ENCODE measurements around the gene HBQ1. TPM values are rescaled to one million over a fixed set of nuclear protein-coding genes. Genes with fewer than 3 reads are reported as not detected.

HBQ1 gene
- total and polyA plus RNA-seq, 7 donors = 0.19 TPM; not detected in 6

Small RNA genes within 50 kb of the gene (small RNA-seq; reads per million reads assigned to genes)
- gene RF00019 = 0 reads per million in 3 donors

Other genes with a start within 250 kb of the HBQ1 start
- 1 to 10 TPM; 1.7 to 6.4 (median 5.0) TPM for gene POLR3K, start 126.9 kb upstream of the HBQ1 start, total RNA-seq
- 10 to 100 TPM; 11.4 to 22.1 (median 11.8) TPM for gene POLR3K, start 126.9 kb upstream of the HBQ1 start, polyA plus RNA-seq
- gene SNRNP25, start 126.6 kb upstream of the HBQ1 start, total RNA-seq = 10 to 100 TPM; 23.0 to 36.5 (median 32.4) TPM
- 10 to 100 TPM; 26.4 to 41.7 (median 38.8) TPM for gene SNRNP25, start 126.6 kb upstream of the HBQ1 start, polyA plus RNA-seq
- 10 to 100 TPM; 16.8 to 42.1 (median 19.6) TPM for gene RHBDF1, start 107.8 kb upstream of the HBQ1 start, total RNA-seq
- gene RHBDF1, start 107.8 kb upstream of the HBQ1 start, polyA plus RNA-seq = 10 to 100 TPM in 1 of 3 donors, 1 to 10 TPM in 2; 6.0 to 22.3 (median 6.0) TPM
- gene MPG, start 102.2 kb upstream of the HBQ1 start, total RNA-seq = 100 to 1,000 TPM in 2 of 4 donors, 10 to 100 TPM in 2; 74.3 to 118 (median 100.0) TPM
- 10 to 100 TPM; 52.2 to 72.7 (median 72.5) TPM for gene MPG, start 102.2 kb upstream of the HBQ1 start, polyA plus RNA-seq
- gene NPRL3, start 41.8 kb upstream of the HBQ1 start, total RNA-seq = 10 to 100 TPM; 10.2 to 22.8 (median 15.7) TPM
- 10 to 100 TPM in 1 of 3 donors, 1 to 10 TPM in 2; 4.8 to 22.8 (median 6.2) TPM for gene NPRL3, start 41.8 kb upstream of the HBQ1 start, polyA plus RNA-seq
- not detected for gene HBZ, start 27.8 kb upstream of the HBQ1 start, total RNA-seq
- under 1 TPM in 1 of 3 donors, not detected in 2; 0.10 TPM for gene HBZ, start 27.8 kb upstream of the HBQ1 start, polyA plus RNA-seq
- not detected for gene HBM, start 14.5 kb upstream of the HBQ1 start, total RNA-seq
- not detected for gene HBM, start 14.5 kb upstream of the HBQ1 start, polyA plus RNA-seq
- gene HBA2, start 7.6 kb upstream of the HBQ1 start, total RNA-seq = 100 to 1,000 TPM in 1 of 4 donors, 1 to 10 TPM in 2, not detected in 1; 3.7 to 109 (median 8.2) TPM
- gene HBA2, start 7.6 kb upstream of the HBQ1 start, polyA plus RNA-seq = 1 to 10 TPM; 4.2 to 7.1 (median 5.3) TPM
- gene HBA1, start 3.8 kb upstream of the HBQ1 start, total RNA-seq = 1 to 10 TPM in 1 of 4 donors, not detected in 3; 4.1 TPM
- gene HBA1, start 3.8 kb upstream of the HBQ1 start, polyA plus RNA-seq = 1 to 10 TPM in 1 of 3 donors, not detected in 2; 1.7 TPM
- gene LUC7L, start 49.0 kb downstream of the HBQ1 start, total RNA-seq = 100 to 1,000 TPM in 2 of 4 donors, 10 to 100 TPM in 2; 48.9 to 138 (median 88.4) TPM
- 10 to 100 TPM; 21.0 to 58.7 (median 28.2) TPM for gene LUC7L, start 49.0 kb downstream of the HBQ1 start, polyA plus RNA-seq
- gene FAM234A, start 54.4 kb downstream of the HBQ1 start, total RNA-seq = 10 to 100 TPM; 38.3 to 82.5 (median 62.1) TPM
- 10 to 100 TPM; 12.6 to 74.0 (median 25.7) TPM for gene FAM234A, start 54.4 kb downstream of the HBQ1 start, polyA plus RNA-seq
- gene RGS11, start 95.5 kb downstream of the HBQ1 start, total RNA-seq = 10 to 100 TPM in 2 of 4 donors, 1 to 10 TPM in 2; 6.4 to 24.9 (median 9.5) TPM
- gene RGS11, start 95.5 kb downstream of the HBQ1 start, polyA plus RNA-seq = 1 to 10 TPM in 2 of 3 donors, under 1 TPM in 1; 0.23 to 4.0 (median 1.8) TPM
- 1 to 10 TPM; 3.5 to 5.7 (median 5.0) TPM for gene ARHGDIG, start 100.1 kb downstream of the HBQ1 start, total RNA-seq
- gene ARHGDIG, start 100.1 kb downstream of the HBQ1 start, polyA plus RNA-seq = 1 to 10 TPM in 2 of 3 donors, not detected in 1; 1.6 to 5.2 TPM
- 1 to 10 TPM in 1 of 4 donors, under 1 TPM in 3; 0.71 to 5.5 (median 0.82) TPM for gene PDIA2, start 102.7 kb downstream of the HBQ1 start, total RNA-seq
- gene PDIA2, start 102.7 kb downstream of the HBQ1 start, polyA plus RNA-seq = 1 to 10 TPM in 1 of 3 donors, under 1 TPM in 1, not detected in 1; 0.60 to 3.0 TPM
- gene AXIN1, start 172.3 kb downstream of the HBQ1 start, total RNA-seq = 10 to 100 TPM; 17.9 to 29.9 (median 20.9) TPM
- 10 to 100 TPM; 28.2 to 33.4 (median 30.3) TPM for gene AXIN1, start 172.3 kb downstream of the HBQ1 start, polyA plus RNA-seq
- 10 to 100 TPM; 49.6 to 77.4 (median 62.0) TPM for gene MRPL28, start 190.1 kb downstream of the HBQ1 start, total RNA-seq
- gene MRPL28, start 190.1 kb downstream of the HBQ1 start, polyA plus RNA-seq = 10 to 100 TPM; 74.5 to 95.9 (median 78.4) TPM
- gene PGAP6, start 201.5 kb downstream of the HBQ1 start, total RNA-seq = 10 to 100 TPM; 20.7 to 26.6 (median 22.7) TPM
- 100 to 1,000 TPM in 1 of 3 donors, 10 to 100 TPM in 2; 61.9 to 109 (median 70.3) TPM for gene PGAP6, start 201.5 kb downstream of the HBQ1 start, polyA plus RNA-seq
- gene NME4, start 216.7 kb downstream of the HBQ1 start, total RNA-seq = 100 to 1,000 TPM; 138 to 281 (median 191) TPM
- gene NME4, start 216.7 kb downstream of the HBQ1 start, polyA plus RNA-seq = 10 to 100 TPM; 39.6 to 55.3 (median 46.7) TPM
- gene DECR2, start 221.4 kb downstream of the HBQ1 start, total RNA-seq = 10 to 100 TPM; 15.0 to 21.6 (median 16.4) TPM
- 10 to 100 TPM; 30.6 to 39.1 (median 31.9) TPM for gene DECR2, start 221.4 kb downstream of the HBQ1 start, polyA plus RNA-seq
- 10 to 100 TPM; 20.0 to 44.9 (median 28.9) TPM for gene RAB11FIP3, start 245.2 kb downstream of the HBQ1 start, total RNA-seq
- gene RAB11FIP3, start 245.2 kb downstream of the HBQ1 start, polyA plus RNA-seq = 10 to 100 TPM; 10.6 to 24.1 (median 13.2) TPM

Data from sigmoid colon (tissue), 7 donors.